ENCODE results near the gene GPR78. TPM values are rescaled to one million over a fixed set of nuclear protein-coding genes. Genes with fewer than 3 reads are reported as not detected.

The GPR78 gene
- total RNA-seq, 1 experiment from 2014 or later: not detected

DNA sequence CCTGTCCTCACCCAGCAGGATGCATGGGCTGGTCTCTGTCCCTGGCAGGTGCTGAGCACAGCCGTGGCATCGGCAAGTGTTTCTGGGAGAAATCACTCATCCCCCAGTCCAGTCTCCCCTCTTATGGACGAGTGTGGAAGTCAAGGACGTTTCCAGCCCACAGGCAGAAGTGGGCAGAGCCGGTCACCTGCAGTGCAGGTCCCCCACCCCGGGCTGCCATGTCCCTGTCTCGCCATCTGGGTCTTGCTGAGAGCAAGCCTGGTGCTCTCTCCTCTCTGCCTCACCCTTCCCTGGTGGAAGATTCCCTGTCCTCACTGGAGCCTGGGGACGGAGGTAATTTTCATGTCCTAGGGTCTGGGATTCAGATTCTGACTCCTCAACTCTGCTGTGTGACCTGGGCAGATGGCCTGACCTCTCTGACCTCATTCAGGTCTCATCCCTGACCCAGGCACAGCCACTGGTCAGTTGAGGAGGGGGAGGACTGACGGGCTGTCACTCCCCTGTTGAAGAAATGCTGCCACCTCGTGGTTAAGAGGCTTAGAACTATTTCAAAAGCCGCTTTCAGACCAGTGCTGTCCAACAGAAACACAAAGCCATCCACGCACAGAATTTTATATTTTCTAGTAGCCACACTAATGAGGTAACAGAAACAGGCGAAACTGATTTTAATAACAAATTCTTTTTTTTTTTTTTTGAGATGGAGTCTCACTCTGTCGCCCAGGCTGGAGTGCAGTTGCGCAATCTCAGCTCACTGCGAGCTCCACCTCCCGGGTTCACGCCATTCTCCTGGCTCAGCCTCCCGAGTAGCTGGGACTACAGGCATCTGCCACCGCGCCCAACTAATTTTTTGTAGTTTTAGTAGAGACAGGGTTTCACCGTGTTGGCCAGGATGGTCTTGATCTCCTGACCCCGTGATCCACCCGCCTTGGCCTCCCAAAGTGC is 14.2 kb downstream of the GPR78 start:
- Mint-ChIP-seq H3K4me1 (ENCODE audit: low read depth, unreplicated experiment) (peaks cover 4% of the 10 kb centered on the region), H3K27me3 (ENCODE audit: unreplicated experiment) (peaks cover 41% of the 10 kb centered on the region), H3K36me3 (ENCODE audit: insufficient read depth, unreplicated experiment) (no peaks in the 10 kb centered on the region), H3K27ac (ENCODE audit: unreplicated experiment) (no peak overlapping the region), H3K9me3 (ENCODE audit: low read depth, unreplicated experiment) (no peaks in the 10 kb centered on the region), H3K4me3 (ENCODE audit: low read depth, unreplicated experiment) (no peak overlapping the region)
- TF ChIP-seq, protein P1, sequence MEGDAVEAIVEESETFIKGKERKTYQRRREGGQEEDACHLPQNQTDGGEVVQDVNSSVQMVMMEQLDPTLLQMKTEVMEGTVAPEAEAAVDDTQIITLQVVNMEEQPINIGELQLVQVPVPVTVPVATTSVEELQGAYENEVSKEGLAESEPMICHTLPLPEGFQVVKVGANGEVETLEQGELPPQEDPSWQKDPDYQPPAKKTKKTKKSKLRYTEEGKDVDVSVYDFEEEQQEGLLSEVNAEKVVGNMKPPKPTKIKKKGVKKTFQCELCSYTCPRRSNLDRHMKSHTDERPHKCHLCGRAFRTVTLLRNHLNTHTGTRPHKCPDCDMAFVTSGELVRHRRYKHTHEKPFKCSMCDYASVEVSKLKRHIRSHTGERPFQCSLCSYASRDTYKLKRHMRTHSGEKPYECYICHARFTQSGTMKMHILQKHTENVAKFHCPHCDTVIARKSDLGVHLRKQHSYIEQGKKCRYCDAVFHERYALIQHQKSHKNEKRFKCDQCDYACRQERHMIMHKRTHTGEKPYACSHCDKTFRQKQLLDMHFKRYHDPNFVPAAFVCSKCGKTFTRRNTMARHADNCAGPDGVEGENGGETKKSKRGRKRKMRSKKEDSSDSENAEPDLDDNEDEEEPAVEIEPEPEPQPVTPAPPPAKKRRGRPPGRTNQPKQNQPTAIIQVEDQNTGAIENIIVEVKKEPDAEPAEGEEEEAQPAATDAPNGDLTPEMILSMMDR (IDR thresholded peaks at IDR 0.05; ENCODE audit: unreplicated experiment): no peak
- DNase-seq: peak; percentile 62
- intact Hi-C loops (cut with micrococcal nuclease; ENCODE audit: unreplicated experiment): loop anchor here (1.0 kb wide), 1 partner anchor 126 kb away; no protein-coding TSS in a partner anchor
- no TSS peak for BruUV-seq (replicated peaks)
- CTCF ChIA-PET: interaction anchor here (0.7 to 1.2 kb wide), 2 partner anchors 57 to 126 kb away, joined by 3 to 4 read pairs; no protein-coding TSS in a partner anchor

DNA sequence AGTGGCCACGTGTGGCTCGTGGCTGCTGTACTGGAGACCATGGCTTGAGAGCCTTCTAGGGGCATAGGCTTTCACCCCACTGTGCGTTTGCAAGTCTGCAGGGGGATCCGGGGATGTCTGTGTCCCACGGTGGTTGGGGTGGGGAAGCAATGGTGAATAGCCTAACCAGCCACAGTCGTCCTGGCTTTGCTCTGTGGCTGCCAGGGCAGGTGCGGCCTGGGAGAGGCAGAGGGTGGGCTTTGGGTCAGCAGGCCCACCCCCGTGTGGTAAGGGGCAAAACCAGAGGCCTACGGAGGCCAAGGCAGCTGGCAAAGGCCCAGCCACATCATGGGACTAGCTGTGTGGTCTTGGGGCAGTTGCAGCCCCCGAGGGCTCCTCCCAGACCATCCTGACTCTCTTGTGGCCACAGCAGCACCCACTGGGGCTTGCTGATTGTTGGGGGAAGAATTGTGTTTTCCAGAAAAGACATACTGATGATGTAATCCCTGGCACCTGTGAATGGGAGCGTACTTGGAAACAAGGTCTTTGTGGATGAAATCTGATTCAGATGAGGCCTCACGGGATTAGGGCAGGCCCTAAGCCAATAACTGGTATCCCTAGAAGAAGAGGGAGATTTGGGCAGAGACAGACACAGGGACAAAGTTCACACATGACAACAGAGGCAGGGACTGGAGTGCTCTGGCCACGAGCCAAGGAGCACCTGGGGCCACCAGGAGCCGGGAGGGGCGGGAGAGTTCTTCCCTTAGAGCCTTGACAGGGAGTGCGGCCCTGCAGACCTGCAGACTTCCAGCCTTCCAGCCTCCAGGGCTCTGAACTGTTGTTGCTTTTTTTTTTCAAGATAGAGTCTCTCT is 15.3 kb downstream of the GPR78 start:
- CTCF ChIA-PET: interaction anchor here (0.7 kb wide), 1 partner anchor 58 kb away, joined by 4 read pairs; no protein-coding TSS in a partner anchor
- BruUV-seq (replicated peaks): no TSS peak
- H3K36me3 Mint-ChIP-seq (ENCODE audit: insufficient read depth, unreplicated experiment): no peaks in the 10 kb centered on the region
- intact Hi-C loops (cut with micrococcal nuclease; ENCODE audit: unreplicated experiment): no loop called here
- DNase-seq: no peak
- TF ChIP-seq, protein P1 (IDR thresholded peaks at IDR 0.05; ENCODE audit: unreplicated experiment): no peak
- H3K9me3 Mint-ChIP-seq (ENCODE audit: low read depth, unreplicated experiment): no peaks in the 10 kb centered on the region
- no peak overlapping the region for H3K27ac Mint-ChIP-seq (ENCODE audit: unreplicated experiment)
- H3K4me3 Mint-ChIP-seq (ENCODE audit: low read depth, unreplicated experiment): no peak overlapping the region
- H3K27me3 Mint-ChIP-seq (ENCODE audit: unreplicated experiment): peaks cover 34% of the 10 kb centered on the region
- H3K4me1 Mint-ChIP-seq (ENCODE audit: low read depth, unreplicated experiment): peaks cover 9% of the 10 kb centered on the region

DNA sequence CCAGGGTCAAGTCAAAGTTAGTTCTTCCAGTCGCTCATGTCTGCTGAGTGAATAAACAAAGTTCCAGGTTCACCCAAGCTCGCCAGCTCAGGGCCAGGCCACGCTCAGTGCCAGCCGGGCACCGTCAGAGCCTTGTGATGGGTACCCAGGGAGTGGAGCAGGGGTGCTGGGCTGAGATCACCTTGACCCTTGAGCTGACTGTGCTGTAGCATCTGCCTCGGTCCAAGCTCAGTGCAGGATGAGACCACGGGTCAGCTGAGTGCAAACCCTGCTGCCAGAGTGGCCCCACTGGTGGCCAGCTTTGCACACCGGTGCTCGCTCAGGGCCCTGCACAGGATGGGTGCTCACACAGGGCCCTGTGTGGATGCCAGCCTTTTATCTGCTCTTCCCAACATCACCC is 16.7 kb downstream of the GPR78 start:
- intact Hi-C loops (cut with micrococcal nuclease; ENCODE audit: unreplicated experiment): no loop called here

DNA sequence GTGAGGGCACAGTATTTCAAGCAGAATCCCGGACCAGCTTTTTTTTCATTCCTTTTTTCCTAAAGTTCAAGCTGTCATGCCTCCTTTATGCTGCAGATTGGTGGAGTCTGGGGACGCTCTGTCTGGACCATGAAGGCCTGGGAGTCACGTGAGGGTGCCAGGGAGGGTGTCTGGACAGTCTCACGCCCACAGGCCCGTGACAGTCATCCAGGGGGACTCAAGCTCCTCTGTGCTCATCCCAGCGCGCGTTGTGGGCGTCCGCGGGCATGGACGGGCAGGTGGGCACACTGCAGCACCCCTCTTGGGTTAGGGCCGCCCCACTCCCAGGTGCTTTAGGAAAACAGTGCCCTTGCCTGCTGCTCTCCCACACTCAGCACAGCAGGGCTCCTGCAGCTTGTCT is 17.1 kb downstream of the GPR78 start:
- peaks cover 9% of the 10 kb centered on the region for H3K4me1 Mint-ChIP-seq (ENCODE audit: low read depth, unreplicated experiment)
- no peak overlapping the region for H3K4me3 Mint-ChIP-seq (ENCODE audit: low read depth, unreplicated experiment)
- no TSS peak for BruUV-seq (replicated peaks)
- CTCF ChIA-PET: interaction anchor here (0.6 kb wide), 1 partner anchor 11 kb away, joined by 5 read pairs; no protein-coding TSS in a partner anchor
- no peak overlapping the region for H3K27ac Mint-ChIP-seq (ENCODE audit: unreplicated experiment)
- intact Hi-C loops (cut with micrococcal nuclease; ENCODE audit: unreplicated experiment): no loop called here
- TF ChIP-seq, protein P1 (IDR thresholded peaks at IDR 0.05; ENCODE audit: unreplicated experiment): no peak
- H3K36me3 Mint-ChIP-seq (ENCODE audit: insufficient read depth, unreplicated experiment): no peaks in the 10 kb centered on the region
- peaks cover 25% of the 10 kb centered on the region for H3K27me3 Mint-ChIP-seq (ENCODE audit: unreplicated experiment)
- H3K9me3 Mint-ChIP-seq (ENCODE audit: low read depth, unreplicated experiment): no peaks in the 10 kb centered on the region
- no peak for DNase-seq

More for the DNA sequence above, 16.7 kb downstream of the GPR78 start:
- TF ChIP-seq, protein P1 (IDR thresholded peaks at IDR 0.05; ENCODE audit: unreplicated experiment): no peak
- Mint-ChIP-seq H3K36me3 (ENCODE audit: insufficient read depth, unreplicated experiment) (no peaks in the 10 kb centered on the region), H3K9me3 (ENCODE audit: low read depth, unreplicated experiment) (no peaks in the 10 kb centered on the region), H3K4me1 (ENCODE audit: low read depth, unreplicated experiment) (peaks cover 9% of the 10 kb centered on the region), H3K4me3 (ENCODE audit: low read depth, unreplicated experiment) (no peak overlapping the region), H3K27ac (ENCODE audit: unreplicated experiment) (no peak overlapping the region), H3K27me3 (ENCODE audit: unreplicated experiment) (peaks cover 21% of the 10 kb centered on the region)
- no TSS peak for BruUV-seq (replicated peaks)
- CTCF ChIA-PET: interaction anchor here (0.6 kb wide), 1 partner anchor 11 kb away, joined by 5 read pairs; no protein-coding TSS in a partner anchor
- DNase-seq: no peak

Data from Calu3 (cell line).